H9 (cell line): ENCODE measurements around the gene SH3RF3. TPM values are rescaled to one million over a fixed set of nuclear protein-coding genes. Genes with fewer than 3 reads are reported as not detected.

ENCODE experiments used
- DNase-seq: peaks from one replicate; pipeline ENCODE4 v3.0.0-alpha.2; 2017
- H2AFZ ChIP-seq: one replicate; pipeline ENCODE4 v1.6.1; 2013; ENCODE audit warnings: mild to moderate bottlenecking, low read length, control low read depth, moderate library complexity
- H2AK5ac ChIP-seq: 2 replicates; pipeline ENCODE4 v1.6.1; 2013; ENCODE audit warnings: low read length, control low read depth, mixed read lengths; ENCODE audit not compliant: insufficient read length
- H2BK120ac ChIP-seq: one replicate; pipeline ENCODE4 v1.6.1; 2013; ENCODE audit warnings: low read depth, mild to moderate bottlenecking, low read length, control low read depth, inconsistent platforms; ENCODE audit not compliant: poor library complexity, severe bottlenecking
- H2BK12ac ChIP-seq: 2 replicates; pipeline ENCODE4 v1.6.1; 2013; ENCODE audit warnings: low read length, control low read depth, mixed read lengths, low read depth; ENCODE audit not compliant: insufficient read length
- H2BK15ac ChIP-seq: 2 replicates; pipeline ENCODE4 v1.6.1; 2013; ENCODE audit warnings: low read depth, low read length, control low read depth
- H2BK20ac ChIP-seq: one replicate; pipeline ENCODE4 v1.6.1; 2013; ENCODE audit warnings: low read depth, mild to moderate bottlenecking, low read length, control low read depth, inconsistent platforms; ENCODE audit not compliant: poor library complexity, severe bottlenecking
- H2BK5ac ChIP-seq: 2 replicates; pipeline ENCODE4 v1.6.1; 2013; ENCODE audit warnings: low read length, control low read depth, mixed read lengths; ENCODE audit not compliant: insufficient read length
- H3K14ac ChIP-seq: 2 replicates; pipeline ENCODE4 v1.6.1; 2013; ENCODE audit warnings: low read length, control low read depth; ENCODE audit not compliant: insufficient read depth
- H3K18ac ChIP-seq: 2 replicates; pipeline ENCODE4 v1.6.1; 2013; ENCODE audit warnings: low read depth, mild to moderate bottlenecking, mixed read lengths, low read length, control low read depth; ENCODE audit not compliant: insufficient read length
- H3K23ac ChIP-seq: 2 replicates; pipeline ENCODE4 v1.6.1; 2013; ENCODE audit warnings: low read length, control low read depth, mixed read lengths, low read depth; ENCODE audit not compliant: insufficient read length
- H3K23me2 ChIP-seq: 2 replicates; pipeline ENCODE4 v1.6.1; 2013; ENCODE audit warnings: low read depth, mild to moderate bottlenecking, mixed read lengths, low read length, control low read depth; ENCODE audit not compliant: insufficient read length, poor library complexity, severe bottlenecking
- H3K27ac ChIP-seq: 2 replicates; pipeline ENCODE4 v1.5.1; 2013; ENCODE audit warnings: low read length, control low read depth, mixed read lengths, low read depth; ENCODE audit not compliant: insufficient read length
- H3K27me3 ChIP-seq: 2 replicates; pipeline ENCODE4 v1.6.1; 2013; ENCODE audit warnings: low read length, control low read depth, inconsistent platforms; ENCODE audit not compliant: insufficient read depth
- H3K4ac ChIP-seq: 2 replicates; pipeline ENCODE4 v1.6.1; 2013; ENCODE audit warnings: low read depth, mild to moderate bottlenecking, control low read depth, inconsistent platforms, low read length, moderate library complexity
- H3K4me1 ChIP-seq: 2 replicates; pipeline ENCODE4 v1.6.1; 2013; ENCODE audit warnings: low read length, control low read depth, inconsistent platforms; ENCODE audit not compliant: insufficient read depth
- H3K4me2 ChIP-seq: 2 replicates; pipeline ENCODE4 v1.6.1; 2013; ENCODE audit warnings: low read length, control low read depth, mixed read lengths; ENCODE audit not compliant: insufficient read length, insufficient read depth
- H3K56ac ChIP-seq: 2 replicates; pipeline ENCODE4 v1.6.1; 2013; ENCODE audit warnings: low read depth, mild to moderate bottlenecking, mixed read lengths, low read length, control low read depth; ENCODE audit not compliant: insufficient read length
- H3K79me1 ChIP-seq: 2 replicates; pipeline ENCODE4 v1.6.1; 2013; ENCODE audit warnings: low read depth, mild to moderate bottlenecking, moderate library complexity, low read length, control low read depth, inconsistent platforms; ENCODE audit not compliant: insufficient read depth, poor library complexity, severe bottlenecking
- H3K79me2 ChIP-seq: 2 replicates; pipeline ENCODE4 v1.6.1; 2013; ENCODE audit warnings: low read length, control low read depth, inconsistent platforms; ENCODE audit not compliant: insufficient read depth
- H3K9ac ChIP-seq: 2 replicates; pipeline ENCODE4 v1.6.1; 2013; ENCODE audit warnings: low read length, control low read depth, mixed read lengths; ENCODE audit not compliant: insufficient read length; ENCODE audit errors: extremely low read depth
- H3K9me3 ChIP-seq: one replicate; pipeline ENCODE4 v1.6.1; 2013; ENCODE audit warnings: low read depth, low read length, inconsistent platforms; ENCODE audit not compliant: control insufficient read depth
- H3T11ph ChIP-seq: one replicate; pipeline ENCODE4 v1.6.1; 2013; ENCODE audit warnings: mild to moderate bottlenecking, low read length, control low read depth, inconsistent platforms
- H4K20me1 ChIP-seq: one replicate; pipeline ENCODE4 v1.6.1; 2013; ENCODE audit not compliant: control insufficient read depth, insufficient read length, insufficient read depth
- H4K5ac ChIP-seq: 2 replicates; pipeline ENCODE4 v1.6.1; 2013; ENCODE audit warnings: low read depth, mild to moderate bottlenecking, mixed read lengths, low read length, control low read depth; ENCODE audit not compliant: insufficient read length
- H4K8ac ChIP-seq: replicated peaks from 2 replicates; pipeline ENCODE4 v1.6.1; 2013; ENCODE audit warnings: low read length, control low read depth, mixed read lengths, low read depth; ENCODE audit not compliant: insufficient read length
- H4K91ac ChIP-seq: 2 replicates; pipeline ENCODE4 v1.6.1; 2013; ENCODE audit warnings: low read depth, mild to moderate bottlenecking, moderate library complexity, mixed read lengths, low read length, control low read depth; ENCODE audit not compliant: insufficient read length
- H3K27ac Mint-ChIP-seq, 3 experiments: 2 replicates in 2 of 3; 3 replicates in 1 of 3; pipeline ENCODE4 v1.8.0; 2020 to 2021; ENCODE audit warnings: mixed read lengths in 3 of 3, mild to moderate bottlenecking in 1 of 3, moderate library complexity in 1 of 3
- H3K27me3 Mint-ChIP-seq: 2 replicates; pipeline ENCODE4 v1.8.0; 2021; ENCODE audit warnings: low read depth, mild to moderate bottlenecking, moderate library complexity, mixed read lengths
- H3K36me3 Mint-ChIP-seq, 3 experiments: 2 replicates in 2 of 3; 3 replicates in 1 of 3; pipeline ENCODE4 v1.8.0; 2020 to 2021; ENCODE audit warnings: low read depth in 3 of 3, mixed read lengths in 3 of 3; ENCODE audit not compliant: insufficient read depth in 1 of 3
- H3K4me1 Mint-ChIP-seq, 2 experiments: 2 replicates each; pipeline ENCODE4 v1.8.0; 2020; ENCODE audit warnings: mixed read lengths in 2 of 2
- H3K4me3 Mint-ChIP-seq, 2 experiments: 2 replicates in 1 of 2; 3 replicates in 1 of 2; pipeline ENCODE4 v1.8.0; 2020 to 2021; ENCODE audit warnings: mild to moderate bottlenecking in 2 of 2, mixed read lengths in 2 of 2, moderate library complexity in 1 of 2
- H3K9me3 Mint-ChIP-seq, 2 experiments: 2 replicates in 1 of 2; 3 replicates in 1 of 2; pipeline ENCODE4 v1.8.0; 2020; ENCODE audit warnings: mild to moderate bottlenecking in 2 of 2, mixed read lengths in 2 of 2, moderate library complexity in 1 of 2
- WGBS: extraction: QIAGEN DNeasy Blood & Tissue Kit; methylation state at CpG from one replicate; pipeline ENCODE4 v1.1.7; 2013; ENCODE audit warnings: missing lambda C conversion rate, low lambda C conversion rate, mixed read lengths; ENCODE audit not compliant: insufficient read length; ENCODE audit errors: extremely low coverage; 5-methylcytosine and 5-hydroxymethylcytosine counted together
- total RNA-seq: library from RNA; stranded (reverse); gene quantifications from 2 replicates; pipeline ENCODE4 v1.2.1, GENCODE V29; 2021
- TF ChIP-seq, protein P1 (sequence below): fragments of 200-600 bp; sonication (generic); conservative IDR thresholded peaks from 3 replicates; pipeline ENCODE4 v1.8.0; 2021; ENCODE audit warnings: antibody characterized with exemption, mild to moderate bottlenecking

SH3RF3 gene
- total RNA-seq, 1 experiment from 2014 or later: 0.46 TPM

DNA sequence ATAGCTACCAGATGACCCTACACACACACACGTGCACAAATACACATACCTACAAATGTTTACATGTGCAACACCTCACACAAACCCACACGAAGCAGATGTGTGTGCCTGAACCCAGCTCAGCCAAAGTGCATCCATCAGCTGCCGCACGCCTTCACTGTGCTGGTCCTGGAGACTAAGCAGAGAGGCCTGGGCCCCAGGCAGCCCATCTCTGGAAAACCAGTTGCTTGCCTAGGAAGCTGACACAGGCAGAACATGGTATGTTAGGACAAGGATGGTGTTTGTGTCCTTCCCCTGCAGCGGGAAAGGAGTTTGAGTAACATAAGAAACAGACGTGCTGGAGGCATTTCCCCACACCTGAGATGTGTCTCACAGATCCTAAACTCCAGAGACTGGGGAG, 398.1 kb downstream of the SH3RF3 start:
- H3K36me3 Mint-ChIP-seq: no peaks in the 10 kb centered on the region
- Histone ChIP-seq H2BK20ac (no peak overlapping the region), H2BK5ac (no peak overlapping the region), H4K91ac (no peak overlapping the region), H2BK15ac (no peak overlapping the region), H3K27ac (no peak overlapping the region), H3T11ph (no peak overlapping the region), H3K56ac (no peak overlapping the region), H3K23ac (no peak overlapping the region), H3K9me3 (no peaks in the 10 kb centered on the region), H3K27me3 (no peaks in the 10 kb centered on the region), H2BK12ac (no peak overlapping the region), H3K23me2 (no peaks in the 10 kb centered on the region), H3K14ac (no peak overlapping the region), H2AFZ (no peak overlapping the region), H3K18ac (no peak overlapping the region), H3K4me2 (no peak overlapping the region), H2BK120ac (no peak overlapping the region), H4K20me1 (no peaks in the 10 kb centered on the region), H3K4me1 (no peaks in the 10 kb centered on the region), H3K4ac (no peak overlapping the region), H4K5ac (no peak overlapping the region), H3K9ac (no peak overlapping the region), H2AK5ac (no peak overlapping the region), H3K79me2 (no peaks in the 10 kb centered on the region), H3K79me1 (no peaks in the 10 kb centered on the region), H4K8ac (no peak overlapping the region)
- H3K4me1 Mint-ChIP-seq: no peaks in the 10 kb centered on the region
- no peak overlapping the region for H3K27ac Mint-ChIP-seq
- TF ChIP-seq, protein P1, sequence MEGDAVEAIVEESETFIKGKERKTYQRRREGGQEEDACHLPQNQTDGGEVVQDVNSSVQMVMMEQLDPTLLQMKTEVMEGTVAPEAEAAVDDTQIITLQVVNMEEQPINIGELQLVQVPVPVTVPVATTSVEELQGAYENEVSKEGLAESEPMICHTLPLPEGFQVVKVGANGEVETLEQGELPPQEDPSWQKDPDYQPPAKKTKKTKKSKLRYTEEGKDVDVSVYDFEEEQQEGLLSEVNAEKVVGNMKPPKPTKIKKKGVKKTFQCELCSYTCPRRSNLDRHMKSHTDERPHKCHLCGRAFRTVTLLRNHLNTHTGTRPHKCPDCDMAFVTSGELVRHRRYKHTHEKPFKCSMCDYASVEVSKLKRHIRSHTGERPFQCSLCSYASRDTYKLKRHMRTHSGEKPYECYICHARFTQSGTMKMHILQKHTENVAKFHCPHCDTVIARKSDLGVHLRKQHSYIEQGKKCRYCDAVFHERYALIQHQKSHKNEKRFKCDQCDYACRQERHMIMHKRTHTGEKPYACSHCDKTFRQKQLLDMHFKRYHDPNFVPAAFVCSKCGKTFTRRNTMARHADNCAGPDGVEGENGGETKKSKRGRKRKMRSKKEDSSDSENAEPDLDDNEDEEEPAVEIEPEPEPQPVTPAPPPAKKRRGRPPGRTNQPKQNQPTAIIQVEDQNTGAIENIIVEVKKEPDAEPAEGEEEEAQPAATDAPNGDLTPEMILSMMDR: no peak
- H3K9me3 Mint-ChIP-seq: no peaks in the 10 kb centered on the region
- WGBS: no CpG with 5 or more reads among the region's 6 CpGs
- H3K4me3 Mint-ChIP-seq: no peak overlapping the region
- H3K27me3 Mint-ChIP-seq: no peaks in the 10 kb centered on the region
- DNase-seq: no peak
